DOHH2 (cell line): ENCODE measurements around the gene ARHGAP4.

ENCODE experiments used
- CTCF ChIP-seq: fragments of 200-600 bp; sonication (generic); IDR thresholded peaks from one replicate; pipeline ENCODE4 v1.5.1; 2014; ENCODE audit warnings: antibody characterized with exemption, mild to moderate bottlenecking, low read depth, low read length; ENCODE audit not compliant: poor library complexity, severe bottlenecking
- EZH2phosphoT487 ChIP-seq: fragments of 200-600 bp; sonication (generic); IDR thresholded peaks from 2 replicates; pipeline ENCODE4 v1.6.1; 2017; ENCODE audit warnings: borderline replicate concordance, mild to moderate bottlenecking, antibody characterized with exemption, low read length, moderate library complexity, mixed read lengths

GRCh38 chrX:153959649-153960048 is 33.6 kb upstream of the ARHGAP4 start:
- no peak for TF ChIP-seq CTCF
- TF ChIP-seq EZH2phosphoT487: no peak
